ENCODE data around the gene ALG9.
A peak's percentile ranks its signal among the peaks of the same experiment; 100 is the strongest.

ALG9 gene

DNA sequence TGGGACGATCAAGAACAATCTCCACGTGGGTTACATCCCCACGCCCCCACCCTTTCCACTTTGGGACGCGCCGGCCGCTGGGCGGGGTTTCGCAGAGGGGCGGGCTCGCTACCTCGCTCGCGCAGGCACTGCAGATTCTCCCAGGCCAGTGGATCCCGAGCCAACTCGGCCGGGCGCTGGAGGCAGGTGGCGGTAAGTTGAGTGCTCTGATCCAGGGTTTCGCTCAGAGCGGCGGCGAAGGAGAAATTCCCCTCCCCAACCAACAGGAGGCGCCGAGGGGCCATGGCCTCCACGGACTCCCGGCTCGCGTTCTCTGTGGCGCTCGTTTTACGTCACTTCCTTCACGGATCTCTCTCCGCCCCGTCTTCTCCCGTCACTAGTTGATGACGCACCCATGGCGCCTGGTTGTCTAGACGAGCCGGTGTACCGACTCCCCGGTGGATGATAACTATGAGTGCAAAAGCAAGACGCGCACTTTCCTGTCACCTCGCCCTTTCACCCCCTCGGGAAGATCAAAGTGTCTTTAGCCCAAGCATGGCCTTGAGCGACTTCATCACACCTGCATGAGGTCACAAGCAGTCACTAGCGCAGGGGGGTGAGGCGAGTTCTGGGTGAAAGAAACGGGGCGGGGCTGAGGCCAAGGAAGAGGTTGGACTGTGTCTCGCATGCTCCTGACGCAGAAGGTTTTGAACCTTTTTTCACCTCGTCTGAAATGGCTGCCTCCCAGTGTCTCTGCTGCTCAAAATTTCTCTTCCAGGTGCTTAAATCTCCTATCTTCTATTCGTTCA lies 7.7 kb upstream of the ALG9 start, which contains the start of the genes CFAP68 and FDXACB1:
CFAP68 (plus strand) TSS at position 693 of the 788 bp plus-strand sequence; CDS start at position 713, 20 bp downstream.
FDXACB1 (minus strand) TSS at position 317 of the 788 bp plus-strand sequence; CDS start at position 284, 33 bp downstream.
- Histone ChIP-seq H3K4me3 (ENCODE audit: low read length) (peak within 1 kb of the TSS; percentile 77), H3K9ac (ENCODE audit: low read depth, low read length) (peak within 1 kb of the TSS; percentile 82)

DNA sequence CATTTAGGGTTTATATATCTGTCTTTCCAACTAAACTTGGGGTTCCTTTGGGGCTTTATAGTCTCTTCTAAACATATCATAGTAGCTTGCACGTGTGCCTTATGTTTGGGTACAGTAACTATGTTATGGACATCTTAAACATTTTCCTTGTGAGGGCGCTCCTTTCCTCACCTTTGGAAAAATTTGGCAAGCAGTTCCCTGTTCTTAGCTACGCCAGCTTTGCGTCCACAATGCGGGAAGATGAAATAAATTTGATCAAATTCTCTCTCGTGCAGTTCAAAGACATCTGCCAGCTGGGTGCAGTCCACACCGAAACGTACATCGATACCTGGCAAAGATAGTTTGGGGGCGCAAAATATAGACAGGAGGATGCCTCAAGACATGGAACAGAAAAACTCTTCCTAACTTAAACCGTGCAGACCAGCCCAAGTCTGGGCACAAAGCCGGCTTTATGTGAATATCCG lies 7.0 kb upstream of the ALG9 start:
- Histone ChIP-seq H3K4me2 (ENCODE audit: low read length) (peak overlapping the region; percentile 79), H3K4me3 (ENCODE audit: low read length) (peak overlapping the region; percentile 77), H3K36me3 (ENCODE audit: insufficient read depth, low read length) (no peaks in the 10 kb centered on the region), H3K4me1 (ENCODE audit: control insufficient read depth, insufficient read depth, low read length) (peaks cover 11% of the 10 kb centered on the region), H3K9ac (ENCODE audit: low read depth, low read length) (peak overlapping the region; percentile 82), H3K27me3 (ENCODE audit: control insufficient read depth, insufficient read depth, low read length) (no peaks in the 10 kb centered on the region), H3K9me3 (replicated peaks; ENCODE audit: low read length) (no peaks in the 10 kb centered on the region)

More for the DNA sequence above, 7.7 kb upstream of the ALG9 start, which contains the start of the genes CFAP68 and FDXACB1:
- Histone ChIP-seq H3K27me3 (ENCODE audit: control insufficient read depth, insufficient read depth, low read length) (no peaks in the 10 kb centered on the region), H3K36me3 (ENCODE audit: insufficient read depth, low read length) (no peaks in the 10 kb centered on the region), H3K4me2 (ENCODE audit: low read length) (peak within 1 kb of the TSS; percentile 79), H3K4me1 (ENCODE audit: control insufficient read depth, insufficient read depth, low read length) (peaks cover 11% of the 10 kb centered on the region), H3K9me3 (replicated peaks; ENCODE audit: low read length) (no peaks in the 10 kb centered on the region)

DNA sequence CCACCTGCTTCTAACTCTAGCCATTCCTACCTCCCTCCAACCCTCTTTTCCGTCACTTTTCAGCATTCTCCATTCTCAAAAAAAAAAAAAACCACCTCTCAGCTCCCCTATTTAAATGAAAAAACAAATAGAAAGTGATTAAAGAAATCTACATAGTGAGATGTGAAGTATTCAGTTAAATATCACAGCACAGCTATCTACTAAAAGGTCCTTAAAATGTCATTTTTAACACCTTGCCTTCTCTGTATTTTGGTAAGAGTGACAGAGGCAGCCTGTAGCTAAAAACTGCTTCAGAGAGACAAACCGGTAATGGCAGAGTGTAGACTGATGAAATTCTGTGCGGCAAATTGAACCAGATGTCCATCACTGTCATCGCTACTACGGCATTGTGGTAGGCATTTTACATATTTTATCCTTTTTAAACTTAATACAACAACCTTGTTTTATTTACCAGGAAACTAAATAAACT lies 346 bp upstream of the ALG9 start:
- Histone ChIP-seq H3K4me1 (ENCODE audit: control insufficient read depth, insufficient read depth, low read length) (peaks cover 16% of the 10 kb centered on the region), H3K36me3 (ENCODE audit: insufficient read depth, low read length) (peaks cover 6% of the 10 kb centered on the region), H3K4me2 (ENCODE audit: low read length) (peak overlapping the region; percentile 91), H3K9me3 (replicated peaks; ENCODE audit: low read length) (no peaks in the 10 kb centered on the region), H3K27me3 (ENCODE audit: control insufficient read depth, insufficient read depth, low read length) (no peaks in the 10 kb centered on the region), H3K4me3 (ENCODE audit: low read length) (peak overlapping the region; percentile 94), H3K9ac (ENCODE audit: low read depth, low read length) (peak overlapping the region; percentile 91)

DNA sequence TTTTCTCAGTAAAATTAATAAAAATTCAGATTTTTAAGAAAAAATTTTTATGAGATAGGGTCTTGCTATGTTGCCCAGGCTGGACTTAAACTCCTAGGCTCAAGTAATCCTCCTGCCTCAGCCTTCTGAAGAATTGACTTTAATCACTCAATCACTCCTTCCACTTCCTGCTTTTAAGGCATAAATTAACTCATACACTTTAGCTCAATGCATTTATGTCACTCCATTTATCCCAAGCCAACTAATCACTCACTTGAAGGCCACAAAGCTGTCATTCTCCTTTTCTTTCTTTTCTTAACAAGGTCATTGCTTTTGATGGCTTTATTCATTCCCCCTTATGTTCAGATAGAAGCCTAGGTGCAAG lies 877 bp downstream of the ALG9 start:
- Histone ChIP-seq H3K36me3 (ENCODE audit: insufficient read depth, low read length) (peaks cover 11% of the 10 kb centered on the region), H3K27me3 (ENCODE audit: control insufficient read depth, insufficient read depth, low read length) (no peaks in the 10 kb centered on the region), H3K4me1 (ENCODE audit: control insufficient read depth, insufficient read depth, low read length) (peaks cover 16% of the 10 kb centered on the region), H3K4me2 (ENCODE audit: low read length) (peak overlapping the region; percentile 91), H3K4me3 (ENCODE audit: low read length) (peak overlapping the region; percentile 94), H3K9me3 (replicated peaks; ENCODE audit: low read length) (no peaks in the 10 kb centered on the region), H3K9ac (ENCODE audit: low read depth, low read length) (peak overlapping the region; percentile 91)

DNA sequence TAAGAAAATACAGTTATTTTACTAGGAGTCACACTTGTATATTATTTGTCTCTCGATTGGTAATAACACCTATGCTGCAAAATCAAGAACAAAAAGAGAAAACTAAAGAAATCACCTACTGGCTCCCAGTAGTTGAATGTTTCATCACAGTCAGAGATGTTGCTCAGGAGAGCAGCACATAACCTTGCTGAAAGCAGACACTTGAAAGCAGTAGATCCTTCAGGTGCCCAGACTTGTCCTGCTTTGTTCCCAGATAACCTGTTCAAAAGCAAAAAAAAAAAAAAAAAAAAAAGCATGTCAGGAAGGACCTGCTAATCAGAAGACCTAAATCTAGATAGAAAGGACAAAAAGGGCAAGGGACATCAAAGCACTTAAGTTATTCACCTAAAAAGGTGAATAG lies 1.3 kb downstream of the ALG9 start:
- H3K36me3 ChIP-seq (ENCODE audit: insufficient read depth, low read length) = peaks cover 15% of the 10 kb centered on the region
- no peaks in the 10 kb centered on the region for H3K9me3 ChIP-seq (replicated peaks; ENCODE audit: low read length)
- no peaks in the 10 kb centered on the region for H3K27me3 ChIP-seq (ENCODE audit: control insufficient read depth, insufficient read depth, low read length)
- H3K4me1 ChIP-seq (ENCODE audit: control insufficient read depth, insufficient read depth, low read length) = peaks cover 16% of the 10 kb centered on the region
- peak overlapping the region; percentile 91 for H3K4me2 ChIP-seq (ENCODE audit: low read length)
- H3K9ac ChIP-seq (ENCODE audit: low read depth, low read length) = peak overlapping the region; percentile 91
- peak overlapping the region; percentile 94 for H3K4me3 ChIP-seq (ENCODE audit: low read length)

DNA sequence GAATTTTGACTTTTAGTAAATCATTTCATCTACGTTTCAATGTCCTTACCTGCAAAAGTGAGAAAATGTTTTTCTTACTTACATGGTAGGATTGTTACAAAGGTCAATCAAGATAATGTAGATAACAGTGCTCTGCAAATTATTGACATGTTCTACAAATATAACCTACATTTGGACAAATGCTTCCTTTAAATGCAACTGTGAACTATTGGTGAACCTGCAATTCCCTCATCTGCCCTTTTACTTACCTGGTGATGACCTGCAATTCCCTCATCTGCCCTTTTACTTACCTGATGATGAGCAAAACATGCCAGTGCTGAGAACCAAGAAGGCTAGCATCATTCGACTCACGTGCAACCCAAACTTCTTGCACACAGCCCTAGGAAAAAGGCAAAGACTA lies 11.1 kb downstream of the ALG9 start:
- Histone ChIP-seq H3K9ac (ENCODE audit: low read depth, low read length) (no peak overlapping the region), H3K4me2 (ENCODE audit: low read length) (no peak overlapping the region), H3K9me3 (replicated peaks; ENCODE audit: low read length) (no peaks in the 10 kb centered on the region), H3K36me3 (ENCODE audit: insufficient read depth, low read length) (peaks cover 33% of the 10 kb centered on the region), H3K27me3 (ENCODE audit: control insufficient read depth, insufficient read depth, low read length) (no peaks in the 10 kb centered on the region), H3K4me3 (ENCODE audit: low read length) (no peak overlapping the region), H3K4me1 (ENCODE audit: control insufficient read depth, insufficient read depth, low read length) (no peaks in the 10 kb centered on the region)

DNA sequence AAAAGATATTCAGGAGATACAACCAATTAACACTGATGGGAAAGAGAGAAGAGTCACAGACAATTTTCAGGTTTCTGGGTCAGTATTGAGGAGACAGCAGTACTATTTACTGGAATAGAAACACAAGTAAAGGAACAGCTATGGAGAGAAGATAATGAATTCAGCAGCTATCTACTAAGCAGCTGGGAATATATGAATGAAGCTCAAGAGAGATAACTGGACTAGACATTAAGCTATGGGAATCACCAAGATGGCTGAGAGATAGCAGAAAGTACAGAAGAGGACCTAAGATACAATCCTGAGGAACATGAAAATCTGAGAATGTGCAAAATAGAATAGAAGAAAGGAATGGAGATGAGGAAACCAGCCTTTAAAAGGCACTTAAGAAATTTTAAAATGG lies 15.9 kb downstream of the ALG9 start:
- no peak overlapping the region for H3K4me3 ChIP-seq (ENCODE audit: low read length)
- H3K9ac ChIP-seq (ENCODE audit: low read depth, low read length) = no peak overlapping the region
- no peaks in the 10 kb centered on the region for H3K4me1 ChIP-seq (ENCODE audit: control insufficient read depth, insufficient read depth, low read length)
- no peaks in the 10 kb centered on the region for H3K9me3 ChIP-seq (replicated peaks; ENCODE audit: low read length)
- H3K36me3 ChIP-seq (ENCODE audit: insufficient read depth, low read length) = peaks cover 37% of the 10 kb centered on the region
- H3K27me3 ChIP-seq (ENCODE audit: control insufficient read depth, insufficient read depth, low read length) = no peaks in the 10 kb centered on the region
- H3K4me2 ChIP-seq (ENCODE audit: low read length) = no peak overlapping the region

DNA sequence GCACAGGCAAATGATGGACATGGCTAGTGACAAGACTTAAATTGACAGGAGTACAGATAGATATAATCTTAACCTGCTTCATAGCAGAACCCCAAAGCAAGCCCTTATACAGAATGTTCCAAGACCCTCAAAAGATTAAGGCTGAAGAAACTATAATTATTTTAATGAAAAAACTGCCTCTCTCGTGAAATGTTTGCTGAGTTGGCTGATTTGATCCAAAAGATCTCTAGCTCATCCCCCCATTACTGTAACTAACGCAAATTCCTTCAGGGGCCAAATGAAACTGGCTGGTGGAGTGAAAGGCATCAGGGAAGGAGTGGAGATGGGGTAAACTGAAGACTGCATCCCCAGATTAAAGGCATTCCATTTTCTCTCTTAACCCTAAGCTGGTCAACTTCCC lies 19.3 kb downstream of the ALG9 start:
- no peaks in the 10 kb centered on the region for H3K27me3 ChIP-seq (ENCODE audit: control insufficient read depth, insufficient read depth, low read length)
- H3K4me3 ChIP-seq (ENCODE audit: low read length) = no peak overlapping the region
- peaks cover 25% of the 10 kb centered on the region for H3K36me3 ChIP-seq (ENCODE audit: insufficient read depth, low read length)
- H3K9ac ChIP-seq (ENCODE audit: low read depth, low read length) = no peak overlapping the region
- no peaks in the 10 kb centered on the region for H3K9me3 ChIP-seq (replicated peaks; ENCODE audit: low read length)
- peaks cover 3% of the 10 kb centered on the region for H3K4me1 ChIP-seq (ENCODE audit: control insufficient read depth, insufficient read depth, low read length)
- H3K4me2 ChIP-seq (ENCODE audit: low read length) = no peak overlapping the region

DNA sequence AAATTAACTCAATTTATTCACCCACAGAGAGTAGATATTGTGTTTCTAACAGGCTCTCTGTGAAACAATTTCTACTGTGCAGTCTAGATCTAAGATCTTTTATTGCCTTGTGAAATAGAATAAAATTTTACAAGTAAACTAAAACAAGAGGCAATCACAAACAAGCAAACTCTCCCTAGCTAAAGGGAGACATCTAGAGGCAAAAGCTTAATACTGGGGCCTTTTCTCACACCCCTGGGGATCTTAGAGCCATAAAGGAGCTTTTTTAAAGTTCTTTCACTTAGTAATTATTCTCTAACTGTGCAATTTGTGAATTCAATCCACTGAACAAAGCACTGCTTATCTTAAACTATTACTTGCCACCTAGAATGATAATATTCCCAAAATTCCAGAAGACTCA lies 19.7 kb downstream of the ALG9 start:
- no peak overlapping the region for H3K4me3 ChIP-seq (ENCODE audit: low read length)
- no peak overlapping the region for H3K4me2 ChIP-seq (ENCODE audit: low read length)
- H3K27me3 ChIP-seq (ENCODE audit: control insufficient read depth, insufficient read depth, low read length) = no peaks in the 10 kb centered on the region
- no peaks in the 10 kb centered on the region for H3K9me3 ChIP-seq (replicated peaks; ENCODE audit: low read length)
- H3K9ac ChIP-seq (ENCODE audit: low read depth, low read length) = no peak overlapping the region
- H3K4me1 ChIP-seq (ENCODE audit: control insufficient read depth, insufficient read depth, low read length) = peaks cover 5% of the 10 kb centered on the region
- peaks cover 25% of the 10 kb centered on the region for H3K36me3 ChIP-seq (ENCODE audit: insufficient read depth, low read length)

DNA sequence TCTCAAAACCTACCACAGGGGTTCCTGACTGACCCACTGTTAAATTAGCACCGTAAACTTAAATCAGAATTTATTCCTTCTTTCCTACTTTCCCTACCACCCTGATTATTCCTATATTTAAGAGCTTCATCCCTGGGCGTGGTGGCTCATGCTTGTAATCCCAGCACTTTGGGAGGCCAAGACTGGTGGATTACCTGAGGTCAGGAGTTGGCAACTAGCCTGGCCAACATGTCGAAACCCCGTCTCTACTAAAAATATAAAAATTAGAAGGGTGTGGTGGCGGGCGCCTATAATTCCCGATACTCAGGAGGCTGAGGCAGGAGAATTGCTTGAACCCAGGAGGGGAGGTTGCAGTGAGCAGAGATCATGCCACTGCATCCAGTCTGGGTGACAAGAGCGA lies 20.3 kb downstream of the ALG9 start:
- Histone ChIP-seq H3K9me3 (replicated peaks; ENCODE audit: low read length) (no peaks in the 10 kb centered on the region), H3K4me3 (ENCODE audit: low read length) (no peak overlapping the region), H3K36me3 (ENCODE audit: insufficient read depth, low read length) (peaks cover 25% of the 10 kb centered on the region), H3K27me3 (ENCODE audit: control insufficient read depth, insufficient read depth, low read length) (no peaks in the 10 kb centered on the region), H3K4me1 (ENCODE audit: control insufficient read depth, insufficient read depth, low read length) (peaks cover 11% of the 10 kb centered on the region), H3K4me2 (ENCODE audit: low read length) (no peak overlapping the region), H3K9ac (ENCODE audit: low read depth, low read length) (no peak overlapping the region)

DNA sequence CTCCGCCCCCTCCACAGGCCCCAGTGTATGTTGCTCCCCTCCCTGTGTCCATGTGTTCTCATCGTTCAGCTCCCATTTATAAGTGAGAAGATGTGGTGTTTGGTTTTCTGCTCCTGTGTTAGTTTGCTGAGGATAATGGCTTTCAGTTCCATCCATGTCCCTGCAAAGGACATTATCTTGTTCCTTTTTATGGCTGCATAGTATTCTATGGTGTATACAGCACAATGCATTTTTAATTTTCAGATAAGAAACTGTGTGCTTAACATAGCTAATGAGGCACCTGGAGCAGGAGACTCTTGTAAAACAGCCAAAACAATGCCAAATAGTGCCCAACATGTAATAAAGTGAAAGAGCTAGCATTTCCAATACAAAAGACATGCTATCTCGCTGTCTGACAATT lies 21.8 kb downstream of the ALG9 start:
- no peak overlapping the region for H3K4me3 ChIP-seq (ENCODE audit: low read length)
- no peak overlapping the region for H3K4me2 ChIP-seq (ENCODE audit: low read length)
- no peak overlapping the region for H3K9ac ChIP-seq (ENCODE audit: low read depth, low read length)
- H3K27me3 ChIP-seq (ENCODE audit: control insufficient read depth, insufficient read depth, low read length) = no peaks in the 10 kb centered on the region
- H3K4me1 ChIP-seq (ENCODE audit: control insufficient read depth, insufficient read depth, low read length) = peaks cover 11% of the 10 kb centered on the region
- H3K36me3 ChIP-seq (ENCODE audit: insufficient read depth, low read length) = peaks cover 27% of the 10 kb centered on the region
- no peaks in the 10 kb centered on the region for H3K9me3 ChIP-seq (replicated peaks; ENCODE audit: low read length)

DNA sequence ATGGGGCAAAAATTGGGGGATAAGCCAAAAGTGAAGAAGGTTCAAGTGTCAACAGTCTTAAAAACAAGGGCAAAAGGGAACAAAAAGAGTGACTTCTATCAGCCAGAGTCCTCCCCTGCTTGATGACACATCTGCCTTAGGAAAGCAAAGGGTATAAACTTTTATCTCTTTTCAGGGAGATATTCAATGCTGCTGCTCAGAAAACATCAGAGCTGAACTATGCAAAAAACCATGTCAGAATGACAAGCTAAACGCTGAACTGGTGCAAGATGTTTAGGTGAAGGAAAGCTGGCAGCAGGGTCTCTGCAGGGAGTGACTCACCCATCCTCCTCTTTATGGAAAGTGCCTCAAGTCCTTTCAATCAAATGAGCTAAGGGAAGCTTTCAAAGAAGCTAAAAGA lies 24.7 kb downstream of the ALG9 start:
- H3K9ac ChIP-seq (ENCODE audit: low read depth, low read length) = no peak overlapping the region
- no peaks in the 10 kb centered on the region for H3K9me3 ChIP-seq (replicated peaks; ENCODE audit: low read length)
- no peak overlapping the region for H3K4me2 ChIP-seq (ENCODE audit: low read length)
- peaks cover 32% of the 10 kb centered on the region for H3K36me3 ChIP-seq (ENCODE audit: insufficient read depth, low read length)
- peaks cover 11% of the 10 kb centered on the region for H3K4me1 ChIP-seq (ENCODE audit: control insufficient read depth, insufficient read depth, low read length)
- H3K27me3 ChIP-seq (ENCODE audit: control insufficient read depth, insufficient read depth, low read length) = no peaks in the 10 kb centered on the region
- no peak overlapping the region for H3K4me3 ChIP-seq (ENCODE audit: low read length)
